GM12878 (cell line): ENCODE results near the gene TAPT1. TPM values are rescaled to one million over a fixed set of nuclear protein-coding genes. Genes with fewer than 3 reads are reported as not detected.

ENCODE experiments used
- ATAC-seq: fragments of 200-7000 bp; cut with Tn5 transposase; 3 replicates; pipeline ENCODE4 v1.9.1; 2020; ENCODE audit warnings: mild to moderate bottlenecking, moderate library complexity
- BruUV-seq: library from RNA; stranded (reverse); fragments of 400-500 nt; replicated peaks from 2 replicates; lab custom pipeline; 2021; lab: Mats Ljungman, UMichigan
- CTCF ChIA-PET: fragments of 300-600 bp; sonication (Branson Sonifier 250); formaldehyde crosslinking; extraction: SDS; loops from one replicate; lab custom pipeline; 2021; ENCODE audit warnings: inconsistent platforms; lab: Yijun Ruan, JAX
- POLR2A ChIA-PET: fragments of 350-600 bp; formaldehyde crosslinking; extraction: SDS; loops from one replicate; lab custom pipeline; 2021; ENCODE audit warnings: inconsistent platforms; lab: Charles Lee
- RAD21 ChIA-PET: fragments of 300-600 bp; sonication (Branson Sonifier 250); formaldehyde crosslinking; loops from one replicate; lab custom pipeline; 2023; ENCODE audit warnings: antibody characterized with exemption; ENCODE audit not compliant: unreplicated experiment; lab: Charles Lee
- SMC1A ChIA-PET: fragments of 300-600 bp; sonication (Branson Sonifier 250); formaldehyde crosslinking; loops from one replicate; lab custom pipeline; 2023; ENCODE audit not compliant: unreplicated experiment, uncharacterized antibody; lab: Charles Lee
- DNase-seq: peaks from one replicate; pipeline ENCODE4 v3.0.0-alpha.2; 2011; ENCODE audit warnings: low read depth, low spot score
- FAIRE-seq: peaks from 3 replicates; lab custom pipeline; 2011; peaks lifted over from hg19 to GRCh38; lab: Jason Lieb, UNC
- H2AFZ ChIP-seq: 2 replicates; pipeline ENCODE4 v1.6.0; 2011; ENCODE audit warnings: low read depth, low read length, control low read depth; ENCODE audit not compliant: control insufficient read depth
- H3K27ac ChIP-seq: 2 replicates; pipeline ENCODE4 v1.5.1; 2011; ENCODE audit warnings: control low read depth; ENCODE audit not compliant: control insufficient read depth, insufficient read depth
- H3K27me3 ChIP-seq, 2 experiments: replicated peaks in 1 of 2; 2 replicates each; pipeline versions ENCODE4 v1.6.0 to v1.6.1; 2011; ENCODE audit warnings: low read length in 1 of 2; ENCODE audit not compliant: control insufficient read depth in 2 of 2, insufficient read depth in 2 of 2
- H3K36me3 ChIP-seq, 2 experiments: 2 replicates each; pipeline ENCODE4 v1.5.1; 2011; ENCODE audit warnings: low read length in 1 of 2; ENCODE audit not compliant: control insufficient read depth in 2 of 2, insufficient read depth in 2 of 2
- H3K4me1 ChIP-seq: 2 replicates; pipeline ENCODE4 v1.6.1; 2011; ENCODE audit warnings: mild to moderate bottlenecking, low read length, moderate library complexity, mixed read lengths; ENCODE audit not compliant: control insufficient read depth, insufficient read depth
- H3K4me2 ChIP-seq: 2 replicates; pipeline ENCODE4 v1.6.0; 2011; ENCODE audit warnings: control low read depth; ENCODE audit not compliant: control insufficient read depth, insufficient read depth
- H3K4me3 ChIP-seq: fragments of 200-600 bp; sonication (generic); 2 replicates; pipeline ENCODE4 v1.5.1; 2016
- H3K79me2 ChIP-seq: 2 replicates; pipeline ENCODE4 v1.6.0; 2011; ENCODE audit warnings: low read length; ENCODE audit not compliant: control insufficient read depth, insufficient read depth
- H3K9ac ChIP-seq: 2 replicates; pipeline ENCODE4 v1.8.0; 2011; ENCODE audit warnings: low read length, control low read depth, mixed read lengths; ENCODE audit not compliant: control insufficient read depth, insufficient read depth
- H3K9me3 ChIP-seq: replicated peaks from 3 replicates; pipeline ENCODE4 v1.5.1; 2011; ENCODE audit warnings: mild to moderate bottlenecking, low read length; ENCODE audit not compliant: control insufficient read depth, insufficient read depth
- H4K20me1 ChIP-seq: 2 replicates; pipeline ENCODE4 v1.6.0; 2011; ENCODE audit not compliant: control insufficient read depth, insufficient read depth
- ASH2L ChIP-seq: fragments of 300-600, 200-600 bp; sonication (generic); IDR thresholded peaks from 2 replicates; pipeline ENCODE4 v1.6.1; 2017; ENCODE audit warnings: low read depth, mild to moderate bottlenecking, borderline replicate concordance
- ATF7 ChIP-seq: fragments of 450-650 bp; IDR thresholded peaks from 2 replicates; pipeline ENCODE4 v1.6.1; 2016; ENCODE audit warnings: low read depth, mild to moderate bottlenecking
- BCLAF1 ChIP-seq: fragments of 450-650 bp; IDR thresholded peaks from 2 replicates; pipeline ENCODE4 v1.6.1; 2017; ENCODE audit warnings: antibody characterized with exemption, mild to moderate bottlenecking, moderate library complexity
- BMI1 ChIP-seq: fragments of 450-650 bp; IDR thresholded peaks from 2 replicates; pipeline ENCODE4 v1.6.1; 2016; ENCODE audit warnings: mild to moderate bottlenecking, moderate library complexity, borderline replicate concordance
- CREB1 ChIP-seq: IDR thresholded peaks from 2 replicates; pipeline ENCODE4 v1.6.1; 2012; ENCODE audit warnings: low read depth, mild to moderate bottlenecking, inconsistent platforms
- IKZF2 ChIP-seq, 2 experiments: fragments of 450-650 bp; IDR thresholded peaks; 2 replicates each; pipeline ENCODE4 v1.6.1; 2017; ENCODE audit warnings: mild to moderate bottlenecking in 2 of 2, moderate library complexity in 2 of 2
- POU2F2 ChIP-seq: IDR thresholded peaks from 3 replicates; pipeline ENCODE4 v1.6.1; 2011; ENCODE audit warnings: low read depth, mild to moderate bottlenecking, low read length, borderline replicate concordance
- SMAD1 ChIP-seq: fragments of 450-650 bp; IDR thresholded peaks from 2 replicates; pipeline ENCODE4 v1.6.1; 2018; ENCODE audit warnings: mild to moderate bottlenecking, low read depth; ENCODE audit not compliant: partially characterized antibody
- TARDBP ChIP-seq: IDR thresholded peaks from 2 replicates; pipeline ENCODE4 v1.6.1; 2016; ENCODE audit warnings: borderline replicate concordance
- WRNIP1 ChIP-seq: IDR thresholded peaks from 2 replicates; pipeline ENCODE4 v1.6.1; 2011; ENCODE audit warnings: low read depth, low read length, improper control_type of control experiment, borderline replicate concordance
- ZNF622 ChIP-seq: fragments of 450-650 bp; IDR thresholded peaks from 2 replicates; pipeline ENCODE4 v1.6.1; 2017; ENCODE audit warnings: mild to moderate bottlenecking, inconsistent platforms
- WGBS: methylation state at CpG from one replicate; pipeline ENCODE4 v1.1.6; 2016; ENCODE audit warnings: low lambda C conversion rate; ENCODE audit not compliant: insufficient replicate concordance, insufficient coverage; ENCODE audit errors: missing lambda C conversion rate; 5-methylcytosine and 5-hydroxymethylcytosine counted together
- in situ Hi-C: fragments of 300-500 bp; cut with MboI; formaldehyde crosslinking; loops from 9 replicates; pipeline ENCODE4 v1.14.3; 2018; ENCODE audit warnings: mixed read lengths
- intact Hi-C: fragments of 100-400 bp; cut with micrococcal nuclease; formaldehyde crosslinking; loops from one replicate; pipeline ENCODE4 v1.14.2; 2022; ENCODE audit not compliant: unreplicated experiment
- polyA plus RNA-seq, 11 experiments: library from polyadenylated mRNA; depleted of rRNA in 4 of 11; unstranded in 6 of 11; stranded (reverse) in 5 of 11; fragments of >200 nt; fragmentation: Nextera tagmentation in 4 of 11; fragmentation: Illumina TruSeq in 1 of 11; extraction: Ambion mirVana in 4 of 11; extraction: Trizol in 1 of 11; gene quantifications; 1 replicate in 1 of 11; 2 replicates in 10 of 11; pipeline versions ENCODE4 v1.2.1 to v1.2.3, GENCODE V29; 2011 to 2016; ENCODE audit warnings: inconsistent platforms in 2 of 11, missing spikeins in 2 of 11, low read depth in 1 of 11
- total RNA-seq, 4 experiments: library from RNA; depleted of rRNA in 3 of 4; stranded (reverse); fragments of >200 nt in 3 of 4; fragmentation: Illumina TruSeq in 1 of 4; extraction: Trizol in 1 of 4; gene quantifications; 2 replicates each; pipeline versions ENCODE4 v1.2.1 to v1.2.3, GENCODE V29; 2013 to 2021
- TF ChIP-seq, protein P1 (sequence below): fragments of 450-650 bp; formaldehyde crosslinking; IDR thresholded peaks from 2 replicates; pipeline ENCODE4 v1.4.0; 2022; ENCODE audit warnings: mild to moderate bottlenecking, moderate library complexity

TAPT1 gene
- total and polyA plus RNA-seq, 10 of the 15 experiments (the other 5 are each of a cell fraction or from before 2014, with no cell fraction given), result 0.91 to 23.3 (median 9.5) TPM

GRCh38 chr4:16206848-16207247 lies 19.4 kb downstream of the TAPT1 start:
- ChIA-PET SMC1A (interaction anchor here (1.1 to 2.5 kb wide), 3 partner anchors 10 to 58 kb away, joined by 3 to 14 read pairs (median 13); no protein-coding TSS in a partner anchor), RAD21 (interaction anchor here (3.7 kb wide), 1 partner anchor 58 kb away, joined by 24 read pairs; no protein-coding TSS in a partner anchor), CTCF (interaction anchor here (0.6 to 6.1 kb wide), 9 partner anchors 9 to 1122 kb away, joined by 3 to 78 read pairs (median 8); no protein-coding TSS in a partner anchor), POLR2A (no interaction called here)
- no peak for TF ChIP-seq TARDBP
- no peak for TF ChIP-seq POU2F2
- no peak for TF ChIP-seq IKZF2 (IDR thresholded peaks at IDR 0.05)
- TF ChIP-seq BMI1, result no peak
- TF ChIP-seq CREB1, result no peak
- TF ChIP-seq BCLAF1, result no peak
- no peak for TF ChIP-seq ASH2L
- TF ChIP-seq, protein P1, sequence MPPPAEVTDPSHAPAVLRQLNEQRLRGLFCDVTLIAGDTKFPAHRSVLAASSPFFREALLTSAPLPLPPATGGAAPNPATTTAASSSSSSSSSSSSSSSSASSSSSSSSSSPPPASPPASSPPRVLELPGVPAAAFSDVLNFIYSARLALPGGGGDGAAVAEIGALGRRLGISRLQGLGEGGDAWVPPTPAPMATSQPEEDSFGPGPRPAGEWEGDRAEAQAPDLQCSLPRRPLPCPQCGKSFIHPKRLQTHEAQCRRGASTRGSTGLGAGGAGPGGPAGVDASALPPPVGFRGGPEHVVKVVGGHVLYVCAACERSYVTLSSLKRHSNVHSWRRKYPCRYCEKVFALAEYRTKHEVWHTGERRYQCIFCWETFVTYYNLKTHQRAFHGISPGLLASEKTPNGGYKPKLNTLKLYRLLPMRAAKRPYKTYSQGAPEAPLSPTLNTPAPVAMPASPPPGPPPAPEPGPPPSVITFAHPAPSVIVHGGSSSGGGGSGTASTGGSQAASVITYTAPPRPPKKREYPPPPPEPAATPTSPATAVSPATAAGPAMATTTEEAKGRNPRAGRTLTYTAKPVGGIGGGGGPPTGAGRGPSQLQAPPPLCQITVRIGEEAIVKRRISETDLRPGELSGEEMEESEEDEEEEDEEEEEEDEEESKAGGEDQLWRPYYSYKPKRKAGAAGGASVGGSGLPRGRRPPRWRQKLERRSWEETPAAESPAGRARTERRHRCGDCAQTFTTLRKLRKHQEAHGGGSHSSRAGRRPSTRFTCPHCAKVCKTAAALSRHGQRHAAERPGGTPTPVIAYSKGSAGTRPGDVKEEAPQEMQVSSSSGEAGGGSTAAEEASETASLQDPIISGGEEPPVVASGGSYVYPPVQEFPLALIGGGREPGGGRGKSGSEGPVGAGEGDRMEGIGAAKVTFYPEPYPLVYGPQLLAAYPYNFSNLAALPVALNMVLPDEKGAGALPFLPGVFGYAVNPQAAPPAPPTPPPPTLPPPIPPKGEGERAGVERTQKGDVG (CRISPR knock-in tag), result no peak
- no peak for TF ChIP-seq ATF7
- no peak for TF ChIP-seq SMAD1
- TF ChIP-seq WRNIP1, result no peak
- no peak for TF ChIP-seq ZNF622
- no TSS peak for BruUV-seq
- Histone ChIP-seq H3K9me3 (no peaks in the 10 kb centered on the region), H3K27ac (no peak overlapping the region), H2AFZ (no peak overlapping the region), H3K4me2 (no peak overlapping the region), H3K4me1 (peaks cover 8% of the 10 kb centered on the region), H3K4me3 (no peak overlapping the region), H3K27me3 (no peaks in the 10 kb centered on the region), H4K20me1 (no peaks in the 10 kb centered on the region), H3K79me2 (peaks cover 1% of the 10 kb centered on the region; the same call in 1 of the 2 replicates), H3K9ac (no peak overlapping the region), H3K36me3 (peaks cover 2 to 7% of the 10 kb centered on the region in 2 experiments; a peak in 3 of 4 replicates)
- FAIRE-seq, result no peak
- intact Hi-C loops (no loop called here), in situ Hi-C loops (loop anchor here (10.0 kb wide), 1 partner anchor 402 kb away; no protein-coding TSS in a partner anchor)
- DNase-seq, result no peak
- 63% methylated on average over 2 of the region's 2 CpGs for WGBS
- no peak for ATAC-seq
